HAP-1 (cell line): ENCODE data around the gene NKX6-2.

Experiments
- DNase-seq, 2 experiments: peaks; one replicate each; pipeline ENCODE4 v3.0.0-alpha.2; 2016 to 2020; ENCODE audit warnings: low spot score in 2 of 2
- H3K27me3 ChIP-seq: fragments of 250-450 bp; sonication (Bioruptor Pico); 2 replicates; pipeline ENCODE4 v1.5.1; 2020; ENCODE audit warnings: low read depth, mild to moderate bottlenecking, moderate library complexity
- H3K36me3 ChIP-seq: fragments of 250-450 bp; sonication (Bioruptor Pico); replicated peaks from 2 replicates; pipeline ENCODE4 v1.5.1; 2020; ENCODE audit warnings: mild to moderate bottlenecking
- H3K4me1 ChIP-seq: fragments of 250-450 bp; sonication (Bioruptor Pico); 2 replicates; pipeline ENCODE4 v1.5.1; 2020; ENCODE audit warnings: mild to moderate bottlenecking
- H3K4me3 ChIP-seq: fragments of 250-450 bp; sonication (Bioruptor Pico); 2 replicates; pipeline ENCODE4 v1.5.1; 2020; ENCODE audit warnings: mild to moderate bottlenecking, moderate library complexity
- H3K9me3 ChIP-seq: fragments of 250-450 bp; sonication (Bioruptor Pico); 2 replicates; pipeline ENCODE4 v1.5.1; 2020; ENCODE audit warnings: mild to moderate bottlenecking, moderate library complexity
- in situ Hi-C: fragments of 300-500 bp; cut with MboI; formaldehyde crosslinking; loops from 3 replicates; pipeline ENCODE4 v1.14.3; 2020; ENCODE audit warnings: low sequenced_read_pairs, inconsistent platforms, mixed read lengths

NKX6-2 gene

GRCh38 chr10:132757171-132757570 is 28.8 kb downstream of the NKX6-2 start:
- no peak for DNase-seq
- H3K4me3 ChIP-seq = no peak overlapping the region
- no peaks in the 10 kb centered on the region for H3K27me3 ChIP-seq
- H3K36me3 ChIP-seq = no peaks in the 10 kb centered on the region
- in situ Hi-C loops = no loop called here
- no peaks in the 10 kb centered on the region for H3K9me3 ChIP-seq
- H3K4me1 ChIP-seq = no peaks in the 10 kb centered on the region

- Histone ChIP-seq H3K4me1 (no peaks in the 10 kb centered on the region), H3K36me3 (no peaks in the 10 kb centered on the region), H3K9me3 (no peaks in the 10 kb centered on the region), H3K4me3 (no peak overlapping the region), H3K27me3 (no peaks in the 10 kb centered on the region)
- in situ Hi-C loops = no loop called here
- DNase-seq = no peak
Measured at GRCh38 chr10:132756591-132756990, 29.4 kb downstream of the NKX6-2 start.

GRCh38 chr10:132755166-132755711 is 30.7 kb downstream of the NKX6-2 start:
- no peaks in the 10 kb centered on the region for H3K9me3 ChIP-seq
- no peak overlapping the region for H3K4me3 ChIP-seq
- H3K36me3 ChIP-seq = no peaks in the 10 kb centered on the region
- in situ Hi-C loops = no loop called here
- H3K4me1 ChIP-seq = no peaks in the 10 kb centered on the region
- no peaks in the 10 kb centered on the region for H3K27me3 ChIP-seq
- no peak for DNase-seq

GRCh38 chr10:132754071-132754470 is 31.9 kb downstream of the NKX6-2 start:
- no peaks in the 10 kb centered on the region for H3K9me3 ChIP-seq
- DNase-seq = no peak
- in situ Hi-C loops = no loop called here
- H3K36me3 ChIP-seq = no peaks in the 10 kb centered on the region
- no peaks in the 10 kb centered on the region for H3K4me1 ChIP-seq
- H3K27me3 ChIP-seq = no peaks in the 10 kb centered on the region
- no peak overlapping the region for H3K4me3 ChIP-seq

- Histone ChIP-seq H3K9me3 (no peaks in the 10 kb centered on the region), H3K4me3 (no peak overlapping the region), H3K36me3 (no peaks in the 10 kb centered on the region), H3K4me1 (no peaks in the 10 kb centered on the region), H3K27me3 (no peaks in the 10 kb centered on the region)
- in situ Hi-C loops = no loop called here
- DNase-seq = no peak
Measured at GRCh38 chr10:132753596-132753995, 32.4 kb downstream of the NKX6-2 start.

- DNase-seq = no peak
- in situ Hi-C loops = no loop called here
- no peaks in the 10 kb centered on the region for H3K4me1 ChIP-seq
Measured at GRCh38 chr10:132752961-132753360, 33.0 kb downstream of the NKX6-2 start.

GRCh38 chr10:132752378-132752777 is 33.6 kb downstream of the NKX6-2 start:
- in situ Hi-C loops = no loop called here
- no peaks in the 10 kb centered on the region for H3K36me3 ChIP-seq

More at GRCh38 chr10:132752961-132753360, 33.0 kb downstream of the NKX6-2 start:
- no peak overlapping the region for H3K4me3 ChIP-seq
- no peaks in the 10 kb centered on the region for H3K27me3 ChIP-seq
- H3K36me3 ChIP-seq = no peaks in the 10 kb centered on the region
- H3K9me3 ChIP-seq = no peaks in the 10 kb centered on the region

GRCh38 chr10:132750936-132751335 is 35.0 kb downstream of the NKX6-2 start:
- in situ Hi-C loops = no loop called here
- no peaks in the 10 kb centered on the region for H3K9me3 ChIP-seq
- no peak for DNase-seq

More at GRCh38 chr10:132752378-132752777, 33.6 kb downstream of the NKX6-2 start:
- DNase-seq = peak in 1 of 2 experiments; percentile 20
- Histone ChIP-seq H3K9me3 (no peaks in the 10 kb centered on the region), H3K27me3 (no peaks in the 10 kb centered on the region), H3K4me1 (peaks cover 3% of the 10 kb centered on the region; the same call in 1 of the 2 replicates), H3K4me3 (no peak overlapping the region)

GRCh38 chr10:132749371-132749795 is 36.6 kb downstream of the NKX6-2 start:
- H3K4me1 ChIP-seq = peaks cover 17% of the 10 kb centered on the region
- H3K9me3 ChIP-seq = no peaks in the 10 kb centered on the region
- no peaks in the 10 kb centered on the region for H3K36me3 ChIP-seq
- DNase-seq = no peak
- in situ Hi-C loops = no loop called here
- H3K4me3 ChIP-seq = no peak overlapping the region
- no peaks in the 10 kb centered on the region for H3K27me3 ChIP-seq

More at GRCh38 chr10:132750936-132751335, 35.0 kb downstream of the NKX6-2 start:
- no peaks in the 10 kb centered on the region for H3K36me3 ChIP-seq
- H3K4me1 ChIP-seq = peaks cover 17% of the 10 kb centered on the region
- H3K4me3 ChIP-seq = no peak overlapping the region
- no peaks in the 10 kb centered on the region for H3K27me3 ChIP-seq

- H3K36me3 ChIP-seq = no peaks in the 10 kb centered on the region
- no peak for DNase-seq
- in situ Hi-C loops = no loop called here
- H3K27me3 ChIP-seq = no peaks in the 10 kb centered on the region
- H3K9me3 ChIP-seq = no peaks in the 10 kb centered on the region
- peaks cover 17% of the 10 kb centered on the region for H3K4me1 ChIP-seq
- no peak overlapping the region for H3K4me3 ChIP-seq
Measured at GRCh38 chr10:132748545-132749370, 37.2 kb downstream of the NKX6-2 start.

- H3K4me3 ChIP-seq = no peak overlapping the region
- in situ Hi-C loops = no loop called here
- peaks cover 17% of the 10 kb centered on the region for H3K4me1 ChIP-seq
- DNase-seq = no peak
- no peaks in the 10 kb centered on the region for H3K9me3 ChIP-seq
- no peaks in the 10 kb centered on the region for H3K36me3 ChIP-seq
- H3K27me3 ChIP-seq = no peaks in the 10 kb centered on the region
Measured at GRCh38 chr10:132748135-132748534, 37.8 kb downstream of the NKX6-2 start.

GRCh38 chr10:132746801-132747625 is 38.9 kb downstream of the NKX6-2 start:
- H3K4me1 ChIP-seq = peaks cover 25% of the 10 kb centered on the region
- no peaks in the 10 kb centered on the region for H3K36me3 ChIP-seq
- H3K4me3 ChIP-seq = no peak overlapping the region
- DNase-seq = peak; percentile 82 to 84
- no peaks in the 10 kb centered on the region for H3K9me3 ChIP-seq
- no peaks in the 10 kb centered on the region for H3K27me3 ChIP-seq
- in situ Hi-C loops = no loop called here

- in situ Hi-C loops = no loop called here
- Histone ChIP-seq H3K9me3 (no peaks in the 10 kb centered on the region), H3K4me1 (peaks cover 26% of the 10 kb centered on the region), H3K36me3 (no peaks in the 10 kb centered on the region), H3K27me3 (no peaks in the 10 kb centered on the region), H3K4me3 (no peak overlapping the region)
- no peak for DNase-seq
Measured at GRCh38 chr10:132746386-132746785, 39.6 kb downstream of the NKX6-2 start.

GRCh38 chr10:132745971-132746370 is 40.0 kb downstream of the NKX6-2 start:
- Histone ChIP-seq H3K4me1 (peaks cover 26% of the 10 kb centered on the region), H3K36me3 (no peaks in the 10 kb centered on the region), H3K4me3 (no peak overlapping the region), H3K9me3 (no peaks in the 10 kb centered on the region), H3K27me3 (no peaks in the 10 kb centered on the region)
- in situ Hi-C loops = no loop called here
- no peak for DNase-seq
